Activated CD4-positive, CD25-positive, alpha-beta regulatory T cell treated with anti-CD3 and anti-CD28 coated beads, Interleukin-2, amount 50 U/mL, for 72 hours (primary cell): ENCODE data around the gene DTWD1.
"Not testable (repeated sequence)": the region's sequence is repeated elsewhere in the genome, so short reads cannot be mapped to it uniquely, and the experiment has no call there.

Experiments
- DNase-seq: peaks from one replicate; pipeline ENCODE4 v3.0.0; 2021

Gene DTWD1

DNA sequence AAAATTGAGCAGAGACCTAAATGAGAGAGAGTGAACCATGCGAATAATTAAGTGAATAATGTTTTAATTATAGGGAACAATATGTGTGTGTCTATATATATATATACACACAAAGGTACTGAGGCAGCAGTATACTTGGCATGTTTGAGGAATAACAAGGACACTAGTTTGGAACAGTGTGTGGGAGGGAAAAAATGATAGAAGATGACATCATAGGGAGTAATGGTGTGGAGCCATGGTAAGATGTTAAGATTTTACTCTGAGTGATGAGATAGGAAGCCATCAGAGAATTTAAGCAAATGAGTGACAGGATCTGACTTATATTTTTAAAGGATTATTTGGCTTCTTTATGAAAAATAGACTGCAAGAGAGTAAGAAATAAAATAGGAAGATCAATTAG, 29.1 kb downstream of the DTWD1 start:
- DNase-seq: no peak

- DNase-seq: no peak
These were observed 29.8 kb downstream of the DTWD1 start for GRCh38 chr15:49650676-49651075.

- no peak for DNase-seq
These were observed 32.1 kb downstream of the DTWD1 start for GRCh38 chr15:49652922-49653321.

DNA sequence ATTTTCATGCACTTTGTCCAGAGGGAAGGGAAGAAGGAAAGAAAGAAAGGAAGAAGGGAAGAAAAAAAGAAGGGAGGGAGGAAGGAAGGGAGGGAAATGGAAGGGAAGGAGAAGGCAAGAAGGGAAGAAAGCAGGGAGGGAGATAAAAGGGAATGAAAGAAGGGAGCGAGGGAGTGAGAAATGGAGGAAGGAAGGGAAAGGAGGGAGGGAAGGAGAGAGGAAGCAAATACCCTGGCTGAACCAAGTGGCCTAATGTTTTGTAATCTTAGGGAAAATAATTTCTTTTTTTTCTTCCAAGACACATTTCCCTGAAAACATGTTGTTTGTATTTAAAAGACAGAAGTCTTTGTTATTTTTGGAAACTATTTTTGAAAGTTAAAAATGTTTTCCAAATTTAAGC, 35.9 kb downstream of the DTWD1 start:
- DNase-seq: no peak

GRCh38 chr15:49664716-49665115, 43.9 kb downstream of the DTWD1 start:
- no peak for DNase-seq

GRCh38 chr15:49666486-49666885, 45.6 kb downstream of the DTWD1 start:
- not testable (repeated sequence) for DNase-seq

GRCh38 chr15:49669288-49669687, 48.4 kb downstream of the DTWD1 start:
- DNase-seq: no peak

GRCh38 chr15:49673861-49674260, 53.0 kb downstream of the DTWD1 start:
- DNase-seq: no peak

DNA sequence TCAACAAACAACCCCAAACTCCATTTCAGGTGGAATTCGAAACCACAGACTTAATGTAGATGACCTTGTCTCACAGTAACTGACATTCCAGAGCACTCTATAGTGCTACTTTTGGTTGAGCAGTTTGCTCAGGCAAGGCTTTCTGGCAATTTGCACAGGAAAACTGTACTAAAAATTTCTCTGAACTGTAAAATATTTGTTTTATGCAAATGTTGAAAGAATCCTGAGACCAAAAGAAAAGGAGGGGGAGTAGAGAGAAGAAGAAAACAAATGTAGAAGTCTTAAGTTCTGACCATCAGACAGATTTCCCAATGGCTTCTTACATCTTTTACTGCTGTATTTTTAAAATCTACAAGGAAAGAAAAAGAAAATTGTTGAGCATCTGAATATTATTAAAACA, 53.5 kb downstream of the DTWD1 start:
- no peak for DNase-seq

- no peak for DNase-seq
These were observed 54.2 kb downstream of the DTWD1 start for GRCh38 chr15:49675041-49675440.

DNA sequence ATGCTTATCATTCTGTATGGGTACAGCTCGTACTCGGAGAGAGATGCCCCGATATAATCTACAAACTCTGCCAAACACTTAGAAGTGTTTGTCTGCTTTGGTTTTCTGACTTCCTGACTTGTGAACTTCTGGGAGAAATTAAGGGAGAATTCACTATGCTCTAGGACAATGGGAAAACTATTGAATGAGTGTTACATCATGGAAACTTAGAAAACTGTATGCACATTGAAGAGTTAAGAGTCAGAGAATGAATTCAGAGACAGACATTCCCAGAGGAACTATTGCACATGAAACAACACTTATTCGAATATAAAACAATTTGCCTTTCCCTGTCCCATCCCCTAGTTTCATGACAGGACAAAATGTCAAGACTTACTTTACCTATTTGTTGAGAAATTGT, 57.8 kb downstream of the DTWD1 start:
- no peak for DNase-seq

DNA sequence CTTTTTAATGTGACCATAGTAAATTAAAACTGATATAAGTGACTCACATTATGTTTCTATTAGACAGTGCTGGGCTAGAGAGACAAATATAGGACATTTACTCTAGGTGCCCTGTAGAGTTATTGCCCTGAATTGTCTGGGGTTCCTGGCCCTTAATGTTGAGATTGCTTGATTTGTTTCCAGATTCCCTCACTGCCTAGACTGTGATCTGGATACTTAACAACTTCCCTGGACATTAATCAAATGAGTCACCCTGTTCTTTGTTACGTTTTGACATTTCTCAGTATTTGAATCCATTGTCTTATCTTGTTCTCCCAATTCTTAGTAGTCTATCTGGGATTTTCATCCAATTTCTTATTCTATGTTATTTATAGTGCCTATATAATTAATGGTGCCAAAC, 65.8 kb downstream of the DTWD1 start:
- DNase-seq: no peak

GRCh38 chr15:49688135-49688790, 67.4 kb downstream of the DTWD1 start:
- no peak for DNase-seq

- no peak for DNase-seq
These were observed 71.8 kb downstream of the DTWD1 start for GRCh38 chr15:49692514-49693090.

- no peak for DNase-seq
These were observed 72.7 kb downstream of the DTWD1 start for GRCh38 chr15:49693498-49693897.

GRCh38 chr15:49696433-49696832, 75.6 kb downstream of the DTWD1 start:
- no peak for DNase-seq

DNA sequence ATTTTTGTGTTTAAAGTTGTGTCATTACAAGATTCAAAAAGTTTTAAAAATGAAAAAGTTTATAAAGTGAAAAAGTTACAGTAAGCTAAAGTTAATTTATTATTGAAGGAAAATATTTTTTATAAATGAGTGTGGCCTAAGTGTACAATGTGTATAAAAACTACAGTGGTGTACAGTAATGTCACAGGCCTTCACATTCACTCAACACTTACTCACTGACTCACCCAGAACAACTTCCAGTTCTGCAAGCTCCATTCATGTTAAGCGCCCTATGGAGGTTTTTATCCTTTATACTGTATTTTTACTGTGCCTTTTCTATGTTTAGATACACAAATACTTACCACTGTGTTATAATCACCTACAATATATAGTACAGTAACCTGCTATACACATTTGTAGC, 76.3 kb downstream of the DTWD1 start:
- no peak for DNase-seq

DNA sequence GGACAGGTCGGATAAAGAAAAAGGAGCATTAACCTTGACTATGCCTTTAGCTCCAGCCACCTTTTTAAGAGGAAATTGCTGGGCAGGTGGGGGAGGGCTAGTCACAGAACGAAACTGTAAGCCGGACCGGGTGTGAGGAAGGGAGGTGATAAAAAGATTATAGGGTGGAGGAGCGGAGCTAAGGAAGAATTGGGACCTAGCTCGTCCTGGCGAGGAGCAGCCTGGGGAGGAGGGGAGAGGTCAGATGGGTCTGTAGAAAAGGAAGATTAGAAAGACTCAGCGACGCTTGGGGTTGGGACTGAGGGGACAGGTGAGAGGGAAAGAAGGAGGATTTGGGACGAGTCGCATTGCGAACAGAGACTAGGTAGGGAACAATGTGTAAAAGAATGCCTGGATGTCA, 82.1 kb downstream of the DTWD1 start:
- DNase-seq: not testable (repeated sequence)
